ENCODE measurements around the gene KDF1.

Gene KDF1

DNA sequence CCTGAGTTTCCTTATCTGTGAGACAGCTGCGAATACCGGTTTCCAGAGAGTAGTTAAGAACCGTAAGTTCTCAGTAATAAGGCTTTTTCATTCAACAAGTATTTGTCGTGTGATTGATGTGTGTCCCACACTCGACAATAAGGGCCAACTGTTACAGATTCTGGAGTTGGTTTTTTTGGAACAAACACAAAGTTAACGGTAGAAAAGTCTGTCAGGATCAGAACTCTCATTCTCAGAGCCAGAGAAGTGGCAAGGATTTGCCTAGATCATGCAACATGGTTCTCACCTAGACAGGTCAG, 37.9 kb downstream of the KDF1 start:
- H3K9me3 ChIP-seq, result no peaks in the 10 kb centered on the region
- H3K4me1 ChIP-seq (ENCODE audit: control insufficient read depth in 1 of 2, insufficient read depth in 1 of 2, low read depth in 1 of 2, low read length in 1 of 2), result peaks cover 13 to 16% of the 10 kb centered on the region in 2 experiments
- peaks cover 13% of the 10 kb centered on the region for H3K36me3 ChIP-seq
- peak overlapping the region; percentile 94 to 98 for H3K4me3 ChIP-seq (ENCODE audit: low read depth in 1 of 2, low read length in 1 of 2)
- H3K27ac ChIP-seq, result no peak overlapping the region
- no peaks in the 10 kb centered on the region for H3K27me3 ChIP-seq
- TF ChIP-seq, protein P1, sequence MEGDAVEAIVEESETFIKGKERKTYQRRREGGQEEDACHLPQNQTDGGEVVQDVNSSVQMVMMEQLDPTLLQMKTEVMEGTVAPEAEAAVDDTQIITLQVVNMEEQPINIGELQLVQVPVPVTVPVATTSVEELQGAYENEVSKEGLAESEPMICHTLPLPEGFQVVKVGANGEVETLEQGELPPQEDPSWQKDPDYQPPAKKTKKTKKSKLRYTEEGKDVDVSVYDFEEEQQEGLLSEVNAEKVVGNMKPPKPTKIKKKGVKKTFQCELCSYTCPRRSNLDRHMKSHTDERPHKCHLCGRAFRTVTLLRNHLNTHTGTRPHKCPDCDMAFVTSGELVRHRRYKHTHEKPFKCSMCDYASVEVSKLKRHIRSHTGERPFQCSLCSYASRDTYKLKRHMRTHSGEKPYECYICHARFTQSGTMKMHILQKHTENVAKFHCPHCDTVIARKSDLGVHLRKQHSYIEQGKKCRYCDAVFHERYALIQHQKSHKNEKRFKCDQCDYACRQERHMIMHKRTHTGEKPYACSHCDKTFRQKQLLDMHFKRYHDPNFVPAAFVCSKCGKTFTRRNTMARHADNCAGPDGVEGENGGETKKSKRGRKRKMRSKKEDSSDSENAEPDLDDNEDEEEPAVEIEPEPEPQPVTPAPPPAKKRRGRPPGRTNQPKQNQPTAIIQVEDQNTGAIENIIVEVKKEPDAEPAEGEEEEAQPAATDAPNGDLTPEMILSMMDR (IDR thresholded peaks at IDR 0.05), result no peak

DNA sequence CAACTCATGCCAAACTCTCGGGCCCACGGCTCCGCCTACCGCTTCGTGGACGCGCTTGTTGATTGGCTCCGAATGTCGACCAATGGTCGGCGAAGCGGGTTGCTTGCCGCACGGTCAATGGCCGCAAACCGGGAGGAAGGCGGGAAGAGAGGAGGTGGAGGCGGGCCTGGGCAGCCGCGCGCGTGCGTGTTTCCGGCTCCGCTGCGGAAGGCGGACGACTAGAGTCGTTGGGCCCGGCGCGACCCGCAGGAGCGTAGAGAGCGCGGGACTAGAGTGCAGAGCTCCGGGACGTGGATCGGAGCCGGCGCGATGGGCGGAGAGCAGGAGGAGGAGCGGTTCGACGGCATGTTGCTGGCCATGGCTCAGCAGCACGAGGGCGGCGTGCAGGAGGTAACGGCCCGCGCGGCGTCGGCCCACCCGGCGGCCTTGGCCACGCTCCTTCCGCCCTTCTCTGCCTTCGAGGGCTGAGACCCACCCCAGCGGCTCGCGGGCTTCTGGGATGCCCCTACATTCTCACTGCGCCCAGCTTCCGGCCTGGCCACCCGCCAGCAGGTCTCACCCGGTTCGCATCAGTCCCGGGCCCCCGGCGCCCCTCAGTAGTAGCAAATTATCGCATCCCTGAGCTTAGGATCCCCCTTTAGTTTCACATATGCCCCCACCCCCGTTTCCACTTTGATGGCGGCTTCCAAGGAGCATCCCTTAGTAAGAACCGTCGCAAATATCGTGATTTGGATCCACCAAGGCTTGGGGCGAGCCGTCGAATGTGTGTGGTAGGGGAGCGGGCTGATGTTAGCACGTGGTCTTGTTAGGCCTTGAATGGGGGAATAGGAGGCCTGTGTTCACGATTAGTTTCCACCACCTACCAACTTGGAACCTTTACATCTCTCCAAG, 38.5 kb downstream of the KDF1 start, which contains the start of gene NUDC:
Gene NUDC (plus strand): TSS at position 204 of the 891 bp plus-strand sequence. CDS start 106 bp downstream, at position 310.
- no peaks in the 10 kb centered on the region for H3K27me3 ChIP-seq
- peak within 1 kb of the TSS; percentile 94 to 98 for H3K4me3 ChIP-seq (ENCODE audit: low read depth in 1 of 2, low read length in 1 of 2)
- H3K36me3 ChIP-seq, result peaks cover 10% of the 10 kb centered on the region
- no peaks in the 10 kb centered on the region for H3K9me3 ChIP-seq
- peaks cover 13 to 16% of the 10 kb centered on the region in 2 experiments for H3K4me1 ChIP-seq (ENCODE audit: control insufficient read depth in 1 of 2, insufficient read depth in 1 of 2, low read depth in 1 of 2, low read length in 1 of 2)
- TF ChIP-seq, protein P1 (IDR thresholded peaks at IDR 0.05), result peak; percentile 32
- peak within 1 kb of the TSS; percentile 67 for H3K27ac ChIP-seq

DNA sequence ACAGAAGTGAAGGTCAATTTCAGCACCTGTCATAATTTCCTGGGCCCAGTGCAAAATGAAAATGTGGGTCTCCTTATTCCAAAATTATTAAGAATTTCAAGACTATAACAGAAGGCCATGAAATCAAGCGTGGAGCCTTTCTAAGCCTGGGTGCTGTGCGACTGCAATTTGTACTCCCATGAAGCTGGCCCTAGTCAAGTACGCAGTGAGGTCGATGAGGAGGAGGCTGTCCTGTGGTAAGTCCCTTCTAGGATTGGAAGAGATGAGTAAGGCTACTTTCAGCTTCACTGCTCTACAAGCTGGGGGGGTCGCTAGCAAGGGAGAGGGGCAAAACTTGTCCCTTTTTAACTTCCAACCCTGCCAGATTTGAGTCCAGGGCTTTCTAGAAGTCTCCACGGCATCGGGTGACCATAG, 39.1 kb downstream of the KDF1 start:
- Histone ChIP-seq H3K4me1 (ENCODE audit: control insufficient read depth in 1 of 2, insufficient read depth in 1 of 2, low read depth in 1 of 2, low read length in 1 of 2) (peaks cover 13 to 16% of the 10 kb centered on the region in 2 experiments), H3K27ac (peak overlapping the region; percentile 67), H3K27me3 (no peaks in the 10 kb centered on the region), H3K9me3 (no peaks in the 10 kb centered on the region), H3K36me3 (peaks cover 6% of the 10 kb centered on the region), H3K4me3 (ENCODE audit: low read depth in 1 of 2, low read length in 1 of 2) (peak overlapping the region; percentile 94 to 98)
- TF ChIP-seq, protein P1 (IDR thresholded peaks at IDR 0.05), result no peak

DNA sequence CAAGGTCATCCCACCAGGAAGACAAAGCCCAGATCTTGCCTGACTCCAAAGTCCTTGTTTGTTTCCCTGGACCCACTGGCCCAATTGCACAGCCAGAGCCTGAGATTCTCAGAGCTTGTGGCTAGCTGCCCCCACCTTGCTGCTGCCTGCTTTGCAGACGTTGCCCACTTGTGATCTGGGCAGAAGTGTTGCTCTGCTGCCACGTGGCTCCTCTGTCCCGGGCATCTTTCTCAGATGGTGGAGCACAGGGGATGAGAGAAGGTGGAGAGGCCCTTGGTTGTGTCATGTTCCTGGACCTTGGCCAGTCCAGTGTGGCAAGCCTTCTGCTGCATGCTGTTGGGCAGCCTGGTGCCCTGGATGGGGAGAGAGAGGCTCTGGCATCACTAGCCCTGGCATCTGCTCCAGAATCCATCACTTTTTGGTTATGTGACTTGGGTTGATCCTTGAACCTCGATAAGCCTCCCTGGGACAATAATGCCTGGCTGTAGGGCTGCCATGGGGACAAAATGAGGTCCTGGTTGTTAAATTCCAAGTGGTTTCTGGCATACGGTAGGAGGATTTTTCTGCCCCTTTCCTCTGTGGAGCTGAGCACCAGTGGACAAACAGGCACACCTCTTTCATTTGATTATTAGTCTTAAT, 44.9 kb downstream of the KDF1 start:
- H3K4me1 ChIP-seq (ENCODE audit: control insufficient read depth in 1 of 2, insufficient read depth in 1 of 2, low read depth in 1 of 2, low read length in 1 of 2), result no peaks in the 10 kb centered on the region
- H3K27me3 ChIP-seq, result no peaks in the 10 kb centered on the region
- no peaks in the 10 kb centered on the region for H3K9me3 ChIP-seq
- no peak overlapping the region for H3K27ac ChIP-seq
- H3K36me3 ChIP-seq, result no peaks in the 10 kb centered on the region
- TF ChIP-seq, protein P1 (IDR thresholded peaks at IDR 0.05), result no peak
- H3K4me3 ChIP-seq (ENCODE audit: low read depth in 1 of 2, low read length in 1 of 2), result no peak overlapping the region

DNA sequence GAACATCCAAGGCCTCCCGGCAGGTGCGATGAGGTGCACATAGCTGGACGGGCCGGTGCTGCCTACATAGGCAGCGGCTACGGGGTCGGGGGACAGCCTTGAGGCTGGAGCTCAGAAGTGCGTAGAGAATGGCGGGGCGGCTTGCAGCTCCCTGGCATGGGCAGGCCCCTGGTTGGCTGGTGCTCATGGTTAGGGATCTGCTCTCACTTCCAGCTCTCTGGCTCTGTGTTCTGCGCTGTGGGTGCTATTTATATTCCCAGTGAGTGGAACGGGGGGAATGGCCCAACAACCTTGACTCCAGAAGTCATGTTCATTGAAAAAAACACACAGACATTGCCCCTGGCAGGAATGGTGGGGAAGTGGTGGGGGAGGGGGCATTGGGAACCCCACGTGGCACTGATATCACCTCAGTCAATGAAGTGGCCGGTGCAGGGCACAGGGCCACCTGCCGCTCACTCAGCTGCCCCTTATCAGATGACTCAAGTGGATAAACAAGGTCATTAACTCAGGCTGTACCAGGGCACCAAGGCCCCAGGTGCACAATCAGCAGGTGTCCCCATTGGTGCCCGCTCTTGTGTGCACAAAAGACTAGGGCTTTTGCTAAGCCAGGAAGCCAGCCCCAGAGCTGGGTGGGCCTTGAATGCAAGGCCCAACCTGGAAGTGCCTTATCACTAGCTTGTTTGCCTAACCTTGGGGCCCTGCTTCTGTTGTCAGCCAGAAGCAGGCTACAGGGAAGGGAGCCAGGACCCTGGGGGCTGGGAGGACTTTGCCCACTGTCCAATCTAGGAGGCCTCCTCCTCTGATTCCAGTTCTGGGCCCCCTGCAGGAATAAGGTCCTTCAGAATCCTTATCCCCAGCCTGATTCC, 46.3 kb downstream of the KDF1 start, which contains the start of gene NR0B2:
Gene NR0B2 (minus strand): TSS at position 222 of the 866 bp plus-strand sequence. CDS start 35 bp downstream, at position 187.
- H3K36me3 ChIP-seq, result no peaks in the 10 kb centered on the region

More for the DNA sequence above, 46.3 kb downstream of the KDF1 start, which contains the start of gene NR0B2:
- no peaks in the 10 kb centered on the region for H3K9me3 ChIP-seq
- H3K27me3 ChIP-seq, result no peaks in the 10 kb centered on the region
- no peaks in the 10 kb centered on the region for H3K4me1 ChIP-seq (ENCODE audit: control insufficient read depth in 1 of 2, insufficient read depth in 1 of 2, low read depth in 1 of 2, low read length in 1 of 2)
- H3K27ac ChIP-seq, result no peak within 1 kb of the TSS
- no peak within 1 kb of the TSS for H3K4me3 ChIP-seq (ENCODE audit: low read depth in 1 of 2, low read length in 1 of 2)
- TF ChIP-seq, protein P1 (IDR thresholded peaks at IDR 0.05), result no peak

All from neutrophil (primary cell).